HG02798 (cell line): Measurements from ENCODE around the gene SLC25A45.
A peak's percentile ranks its signal among the peaks of the same experiment; 100 is the strongest.

Experiments
- ATAC-seq: cut with Tn5 transposase; IDR thresholded peaks from one replicate; pipeline ENCODE4 v1.9.1; 2021; ENCODE audit warnings: mild to moderate bottlenecking; ENCODE audit not compliant: unreplicated experiment, poor library complexity

The SLC25A45 gene, protein sequence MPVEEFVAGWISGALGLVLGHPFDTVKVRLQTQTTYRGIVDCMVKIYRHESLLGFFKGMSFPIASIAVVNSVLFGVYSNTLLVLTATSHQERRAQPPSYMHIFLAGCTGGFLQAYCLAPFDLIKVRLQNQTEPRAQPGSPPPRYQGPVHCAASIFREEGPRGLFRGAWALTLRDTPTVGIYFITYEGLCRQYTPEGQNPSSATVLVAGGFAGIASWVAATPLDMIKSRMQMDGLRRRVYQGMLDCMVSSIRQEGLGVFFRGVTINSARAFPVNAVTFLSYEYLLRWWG

DNA sequence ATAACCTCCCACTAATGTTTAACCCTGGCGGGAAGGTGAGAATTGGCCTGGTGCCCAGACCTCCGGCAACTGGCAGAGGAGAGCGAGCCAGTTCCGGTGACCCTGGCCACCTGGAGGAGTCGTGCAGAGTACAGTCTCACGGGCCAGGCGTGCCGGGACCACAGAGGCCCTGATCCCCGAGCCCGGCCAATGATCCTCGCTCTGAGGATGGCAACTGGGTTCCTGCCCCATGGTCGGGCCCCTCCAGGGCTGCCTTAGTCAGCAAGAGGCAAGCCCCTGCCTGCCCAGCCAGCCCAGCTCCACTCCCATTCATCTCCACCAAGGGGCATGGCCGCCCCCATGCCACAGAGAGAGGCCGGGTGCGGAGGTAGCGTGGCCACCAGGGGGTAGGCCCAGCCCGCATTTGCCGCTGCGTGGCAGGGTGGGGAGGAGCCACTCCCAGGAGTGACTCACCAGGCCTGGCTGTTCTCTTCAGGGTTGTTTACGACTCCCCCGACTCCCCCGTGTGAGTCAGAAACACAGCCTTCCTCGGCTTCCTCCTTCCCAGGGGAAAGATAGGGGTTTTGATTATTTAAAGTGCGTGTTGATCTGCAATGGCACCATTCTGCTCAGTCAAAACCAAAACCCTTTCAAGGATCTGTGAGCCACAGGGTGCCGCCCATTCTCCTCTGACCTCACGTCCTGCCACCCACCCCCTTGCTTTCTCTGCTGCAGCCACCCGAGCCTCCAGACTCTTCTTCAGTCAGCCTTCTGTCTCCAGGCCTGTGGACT lies at the start of gene SLC25A45:
Gene SLC25A45, minus strand, starts transcription at position 614 of the 771 bp plus-strand sequence. CDS start 695 bp downstream, outside the sequence.
- peak; percentile 65 for ATAC-seq

- peak; percentile 22 for ATAC-seq
These were observed 49.1 kb upstream of the SLC25A45 start for GRCh38 chr11:65431451-65432099.

GRCh38 chr11:65430406-65431217 lies 48.2 kb upstream of the SLC25A45 start:
- ATAC-seq: no peak

DNA sequence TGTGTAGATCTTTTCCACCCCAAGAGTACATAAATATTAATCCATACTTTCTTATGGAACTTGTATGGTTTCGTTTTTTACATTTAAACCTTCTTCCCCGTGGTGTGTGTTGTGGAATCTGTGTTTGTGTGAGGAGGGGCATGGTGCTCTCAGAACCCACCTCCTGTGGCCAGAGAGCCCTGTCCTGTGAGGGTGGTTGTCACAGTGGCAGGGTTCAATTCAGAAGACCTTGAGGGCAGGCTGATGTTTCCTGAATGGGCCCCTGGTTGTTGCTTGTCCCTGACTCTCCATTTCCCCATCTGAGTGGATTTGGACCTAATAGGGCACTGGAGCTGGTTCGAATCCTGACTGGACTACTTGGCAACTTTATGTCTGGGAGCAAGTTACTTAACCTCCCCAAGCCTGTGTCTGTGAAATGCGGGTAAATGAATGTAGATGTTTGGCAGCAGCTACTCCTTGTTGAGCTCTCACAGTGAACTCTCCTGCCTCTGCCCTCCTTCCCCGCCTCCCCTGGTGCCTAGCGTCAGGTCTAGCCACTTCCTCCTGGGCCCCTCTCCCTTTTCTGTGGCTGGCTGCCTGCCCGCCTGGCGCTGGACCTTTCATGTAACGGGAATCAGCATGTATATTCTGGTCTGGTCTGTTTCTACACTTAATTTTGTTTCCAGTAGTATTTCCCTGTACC lies 47.4 kb upstream of the SLC25A45 start:
- no peak for ATAC-seq

DNA sequence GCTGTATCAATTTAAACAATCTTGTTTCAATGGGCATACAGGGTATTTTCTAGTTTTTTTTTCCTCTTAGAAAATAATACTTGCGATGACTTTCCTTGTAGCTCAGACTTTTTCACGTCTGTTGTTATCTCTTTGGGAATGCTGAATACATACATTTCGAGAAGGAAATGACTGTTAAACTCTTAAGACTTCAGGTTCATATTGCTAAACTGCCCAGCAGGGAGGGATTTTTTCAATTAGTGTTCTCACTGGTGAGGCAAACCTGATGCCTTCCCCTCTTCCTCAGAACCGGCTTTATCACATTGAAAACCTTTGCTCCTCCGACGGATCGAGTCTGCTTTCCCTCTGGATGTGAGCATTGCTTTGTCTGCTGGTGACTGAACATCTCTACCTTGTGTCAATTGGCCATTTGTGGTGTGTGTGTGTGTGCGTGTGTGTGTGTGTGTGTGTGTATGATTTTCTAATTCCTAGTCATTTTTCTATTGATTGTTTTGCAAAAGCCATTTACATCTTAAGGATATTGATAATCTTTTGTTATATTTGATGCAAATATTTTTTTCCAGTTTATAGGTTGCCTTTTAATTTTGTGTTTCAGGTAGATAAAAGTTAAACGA lies 46.7 kb upstream of the SLC25A45 start:
- ATAC-seq: no peak

DNA sequence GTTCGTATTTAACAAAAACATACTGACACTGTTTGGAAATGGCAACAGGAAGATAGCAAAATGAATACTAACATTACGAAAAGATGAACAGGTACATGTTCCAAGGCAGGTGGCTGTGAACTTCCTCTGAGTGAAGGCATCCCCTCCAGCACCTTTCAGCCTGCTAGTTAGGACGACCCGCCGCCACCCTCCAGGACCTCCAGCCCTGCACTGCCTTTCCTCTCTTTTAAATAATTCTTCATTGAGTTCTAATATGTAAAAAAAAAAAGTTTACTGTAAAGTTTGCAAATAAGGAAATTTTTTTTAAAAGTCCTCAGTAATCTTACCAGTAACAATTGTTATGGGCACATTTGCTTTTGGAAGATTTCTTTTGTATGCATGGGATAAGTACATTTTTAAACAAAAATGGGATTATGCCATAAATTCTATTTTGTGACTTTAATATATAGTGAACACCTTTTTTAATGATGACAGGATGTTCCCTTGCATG lies 46.2 kb upstream of the SLC25A45 start:
- ATAC-seq: no peak

- no peak for ATAC-seq
These were observed 45.5 kb upstream of the SLC25A45 start for GRCh38 chr11:65427691-65428577.

DNA sequence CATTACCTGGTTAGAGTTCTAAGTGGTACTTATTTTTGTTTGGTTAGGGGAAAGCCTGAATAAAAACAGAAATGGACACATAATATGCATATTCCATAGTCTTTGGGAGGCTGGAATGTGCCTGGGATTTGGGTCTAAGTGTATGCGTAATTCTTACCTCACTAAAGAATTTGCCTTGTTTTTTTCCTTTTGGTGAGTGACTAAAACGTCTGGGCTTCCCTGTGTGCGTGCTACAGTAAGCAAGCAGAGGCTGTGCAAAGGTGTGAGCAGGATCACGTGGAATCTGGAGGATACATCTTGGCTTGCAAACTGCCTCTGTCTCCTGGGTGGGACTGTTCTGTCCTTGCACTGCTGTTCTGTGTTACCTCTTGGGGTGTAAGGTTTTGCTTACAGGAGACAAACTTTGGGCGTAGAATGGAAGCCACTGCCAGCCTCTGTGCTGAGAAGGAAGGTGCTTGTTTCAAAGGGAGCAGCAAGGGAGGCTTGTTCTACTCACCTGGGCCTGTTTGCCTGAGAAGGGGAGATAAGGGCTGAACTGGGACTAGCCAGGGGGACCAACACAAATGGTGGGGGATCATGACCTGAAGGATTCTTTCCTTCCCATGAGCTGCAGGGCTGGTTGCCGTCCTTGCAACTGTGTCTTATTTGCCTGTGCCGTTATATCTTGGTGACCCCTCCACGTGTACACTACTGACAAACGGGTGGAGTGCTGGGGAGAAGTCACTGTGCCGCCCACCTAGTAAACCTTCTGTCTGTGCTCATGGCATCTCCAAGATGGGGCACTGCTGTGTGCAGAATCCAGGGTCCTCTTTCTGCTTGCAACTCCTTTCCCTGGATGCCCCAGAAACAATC lies 44.6 kb upstream of the SLC25A45 start:
- ATAC-seq: no peak

DNA sequence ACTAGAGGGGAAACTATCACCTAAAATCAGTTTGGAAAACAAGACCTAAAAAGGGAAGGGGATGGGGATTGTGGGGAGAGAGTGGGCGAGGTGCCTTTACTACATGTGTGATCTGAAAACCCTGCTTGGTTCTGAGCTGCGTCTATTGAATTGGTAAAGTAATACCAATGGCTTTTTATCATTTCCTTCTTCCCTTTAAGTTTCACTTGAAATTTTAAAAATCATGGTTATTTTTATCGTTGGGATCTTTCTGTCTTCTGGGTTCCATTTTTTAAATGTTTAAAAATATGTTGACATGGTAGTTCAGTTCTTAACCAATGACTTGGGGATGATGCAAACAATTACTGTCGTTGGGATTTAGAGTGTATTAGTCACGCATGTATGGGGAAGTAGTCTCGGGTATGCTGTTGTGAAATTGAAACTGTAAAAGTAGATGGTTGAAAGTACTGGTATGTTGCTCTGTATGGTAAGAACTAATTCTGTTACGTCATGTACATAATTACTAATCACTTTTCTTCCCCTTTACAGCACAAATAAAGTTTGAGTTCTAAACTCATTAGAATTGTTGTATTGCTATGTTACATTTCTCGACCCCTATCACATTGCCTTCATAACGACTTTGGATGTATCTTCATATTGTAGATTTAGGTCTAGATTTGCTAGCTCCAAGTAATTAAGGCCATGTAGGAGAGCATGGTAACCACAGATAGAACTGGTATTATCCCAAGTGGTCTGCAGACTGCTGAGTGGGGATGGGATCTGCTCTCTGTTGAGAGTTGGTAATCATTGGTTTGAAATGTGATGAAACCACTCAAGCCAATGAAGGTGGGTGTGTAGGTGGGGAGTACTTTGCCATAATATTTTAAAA lies 43.8 kb upstream of the SLC25A45 start:
- ATAC-seq: no peak

DNA sequence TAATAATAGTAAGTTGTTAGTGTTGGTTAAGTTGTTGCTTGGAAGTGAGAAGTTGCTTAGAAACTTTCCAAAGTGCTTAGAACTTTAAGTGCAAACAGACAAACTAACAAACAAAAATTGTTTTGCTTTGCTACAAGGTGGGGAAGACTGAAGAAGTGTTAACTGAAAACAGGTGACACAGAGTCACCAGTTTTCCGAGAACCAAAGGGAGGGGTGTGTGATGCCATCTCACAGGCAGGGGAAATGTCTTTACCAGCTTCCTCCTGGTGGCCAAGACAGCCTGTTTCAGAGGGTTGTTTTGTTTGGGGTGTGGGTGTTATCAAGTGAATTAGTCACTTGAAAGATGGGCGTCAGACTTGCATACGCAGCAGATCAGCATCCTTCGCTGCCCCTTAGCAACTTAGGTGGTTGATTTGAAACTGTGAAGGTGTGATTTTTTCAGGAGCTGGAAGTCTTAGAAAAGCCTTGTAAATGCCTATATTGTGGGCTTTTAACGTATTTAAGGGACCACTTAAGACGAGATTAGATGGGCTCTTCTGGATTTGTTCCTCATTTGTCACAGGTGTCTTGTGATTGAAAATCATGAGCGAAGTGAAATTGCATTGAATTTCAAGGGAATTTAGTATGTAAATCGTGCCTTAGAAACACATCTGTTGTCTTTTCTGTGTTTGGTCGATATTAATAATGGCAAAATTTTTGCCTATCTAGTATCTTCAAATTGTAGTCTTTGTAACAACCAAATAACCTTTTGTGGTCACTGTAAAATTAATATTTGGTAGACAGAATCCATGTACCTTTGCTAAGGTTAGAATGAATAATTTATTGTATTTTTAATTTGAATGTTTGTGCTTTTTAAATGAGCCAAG lies 42.9 kb upstream of the SLC25A45 start:
- no peak for ATAC-seq

- no peak for ATAC-seq
These were observed 42.0 kb upstream of the SLC25A45 start for GRCh38 chr11:65424205-65425104.

- ATAC-seq: no peak
These were observed 41.2 kb upstream of the SLC25A45 start for GRCh38 chr11:65423516-65424204.

GRCh38 chr11:65422633-65423515 lies 40.4 kb upstream of the SLC25A45 start, which contains the start of gene NEAT1:
TSS of gene NEAT1 (plus strand) at chr11:65422798.
- ATAC-seq: peak; percentile 26
